Muscle layer of duodenum (tissue), 2 donors: ENCODE results near the gene STAB2.

Experiments used
- H3K27ac ChIP-seq: one replicate; pipeline ENCODE4 v1.7.0; 2013; ENCODE audit warnings: mild to moderate bottlenecking, low read length
- H3K27me3 ChIP-seq: one replicate; pipeline ENCODE4 v1.7.0; 2013; ENCODE audit warnings: low read depth, mild to moderate bottlenecking, control low read depth, low read length
- H3K36me3 ChIP-seq, 2 donors: one replicate each; pipeline ENCODE4 v1.7.0; 2013; ENCODE audit warnings: low read length in 2 of 2, control low read depth in 1 of 2, mild to moderate bottlenecking in 1 of 2; ENCODE audit not compliant: insufficient read depth in 2 of 2, control insufficient read depth in 1 of 2
- H3K4me1 ChIP-seq, 2 donors: one replicate each; pipeline ENCODE4 v1.7.0; 2013; ENCODE audit warnings: low read length in 2 of 2, mild to moderate bottlenecking in 2 of 2, control low read depth in 1 of 2, moderate library complexity in 1 of 2; ENCODE audit not compliant: insufficient read depth in 2 of 2, control insufficient read depth in 1 of 2
- H3K4me3 ChIP-seq, 2 donors: one replicate each; pipeline ENCODE4 v1.7.0; 2013; ENCODE audit warnings: low read length in 2 of 2, low read depth in 1 of 2, mild to moderate bottlenecking in 1 of 2
- H3K9me3 ChIP-seq, 2 donors: one replicate each; pipeline ENCODE4 v1.7.0; 2013; ENCODE audit warnings: low read length in 2 of 2, control low read depth in 1 of 2, mild to moderate bottlenecking in 1 of 2; ENCODE audit not compliant: control insufficient read depth in 1 of 2
- donor health status: healthy.

The STAB2 gene

DNA sequence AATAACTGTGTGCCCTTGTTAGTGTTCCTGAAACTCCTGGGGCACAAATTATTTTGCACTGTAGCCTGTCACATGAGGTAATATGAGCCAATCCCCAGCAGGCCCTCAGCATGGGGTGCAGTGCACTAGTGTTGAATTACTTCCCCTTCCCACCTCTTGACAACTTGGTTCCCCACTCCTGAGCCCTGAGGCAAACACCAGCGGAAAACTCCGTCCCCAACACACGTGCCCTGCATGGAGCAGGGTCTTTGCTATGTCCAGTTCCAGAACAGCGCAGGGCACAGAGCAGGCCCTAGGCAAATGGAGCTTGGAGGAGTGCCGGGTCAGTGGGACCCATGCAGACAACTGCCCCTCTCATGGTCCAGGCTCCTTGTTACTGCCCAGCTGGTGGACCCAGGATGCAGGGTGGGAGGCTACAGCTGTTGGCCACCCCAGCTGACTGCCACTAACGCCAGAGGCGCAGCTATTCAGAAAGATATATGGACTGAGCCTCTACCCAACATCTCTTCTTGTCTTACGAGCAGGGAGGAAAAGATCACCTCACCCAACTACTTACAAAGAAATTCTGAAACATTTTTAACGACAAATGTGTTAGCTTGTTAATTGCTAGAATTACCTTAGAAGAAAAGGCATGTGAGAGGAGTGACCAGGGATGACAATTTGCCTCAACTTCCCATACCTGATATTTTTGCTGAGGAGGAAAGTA is 182.3 kb downstream of the STAB2 start:
- Histone ChIP-seq H3K9me3 (no peaks in the 10 kb centered on the region), H3K36me3 (peaks cover 0 to 29% of the 10 kb centered on the region in 2 donors), H3K4me3 (no peak overlapping the region), H3K27me3 (no peaks in the 10 kb centered on the region), H3K4me1 (peaks cover 0 to 15% of the 10 kb centered on the region in 2 donors), H3K27ac (no peak overlapping the region)

- H3K9me3 ChIP-seq: no peaks in the 10 kb centered on the region
- H3K4me3 ChIP-seq: no peak overlapping the region
- no peak overlapping the region for H3K27ac ChIP-seq
- no peaks in the 10 kb centered on the region for H3K27me3 ChIP-seq
- H3K4me1 ChIP-seq: peaks cover 0 to 15% of the 10 kb centered on the region in 2 donors
- H3K36me3 ChIP-seq: peaks cover 0 to 23% of the 10 kb centered on the region in 2 donors
These were observed 184.4 kb downstream of the STAB2 start for GRCh38 chr12:103771466-103771865.

- Histone ChIP-seq H3K27ac (no peak overlapping the region), H3K4me3 (no peak overlapping the region)
These were observed 185.5 kb downstream of the STAB2 start for GRCh38 chr12:103772367-103773108.

GRCh38 chr12:103773109-103773910 is 186.2 kb downstream of the STAB2 start:
- Histone ChIP-seq H3K27me3 (no peaks in the 10 kb centered on the region), H3K4me1 (peaks cover 0 to 15% of the 10 kb centered on the region in 2 donors), H3K9me3 (no peaks in the 10 kb centered on the region), H3K27ac (no peak overlapping the region), H3K4me3 (no peak overlapping the region), H3K36me3 (peaks cover 9 to 37% of the 10 kb centered on the region in 2 donors)

More at GRCh38 chr12:103772367-103773108, 185.5 kb downstream of the STAB2 start:
- Histone ChIP-seq H3K36me3 (peaks cover 9 to 32% of the 10 kb centered on the region in 2 donors), H3K27me3 (no peaks in the 10 kb centered on the region), H3K4me1 (peaks cover 0 to 15% of the 10 kb centered on the region in 2 donors), H3K9me3 (no peaks in the 10 kb centered on the region)

- Histone ChIP-seq H3K4me1 (peaks cover 0 to 15% of the 10 kb centered on the region in 2 donors), H3K27ac (no peak overlapping the region), H3K4me3 (no peak overlapping the region), H3K27me3 (no peaks in the 10 kb centered on the region), H3K36me3 (peaks cover 14 to 36% of the 10 kb centered on the region in 2 donors), H3K9me3 (no peaks in the 10 kb centered on the region)
These were observed 188.0 kb downstream of the STAB2 start for GRCh38 chr12:103774977-103775560.

- Histone ChIP-seq H3K36me3 (peaks cover 20 to 53% of the 10 kb centered on the region in 2 donors), H3K4me1 (no peaks in the 10 kb centered on the region), H3K4me3 (no peak overlapping the region), H3K27me3 (no peaks in the 10 kb centered on the region), H3K27ac (no peak overlapping the region), H3K9me3 (no peaks in the 10 kb centered on the region)
These were observed 191.7 kb downstream of the STAB2 start for GRCh38 chr12:103778781-103779180.

DNA sequence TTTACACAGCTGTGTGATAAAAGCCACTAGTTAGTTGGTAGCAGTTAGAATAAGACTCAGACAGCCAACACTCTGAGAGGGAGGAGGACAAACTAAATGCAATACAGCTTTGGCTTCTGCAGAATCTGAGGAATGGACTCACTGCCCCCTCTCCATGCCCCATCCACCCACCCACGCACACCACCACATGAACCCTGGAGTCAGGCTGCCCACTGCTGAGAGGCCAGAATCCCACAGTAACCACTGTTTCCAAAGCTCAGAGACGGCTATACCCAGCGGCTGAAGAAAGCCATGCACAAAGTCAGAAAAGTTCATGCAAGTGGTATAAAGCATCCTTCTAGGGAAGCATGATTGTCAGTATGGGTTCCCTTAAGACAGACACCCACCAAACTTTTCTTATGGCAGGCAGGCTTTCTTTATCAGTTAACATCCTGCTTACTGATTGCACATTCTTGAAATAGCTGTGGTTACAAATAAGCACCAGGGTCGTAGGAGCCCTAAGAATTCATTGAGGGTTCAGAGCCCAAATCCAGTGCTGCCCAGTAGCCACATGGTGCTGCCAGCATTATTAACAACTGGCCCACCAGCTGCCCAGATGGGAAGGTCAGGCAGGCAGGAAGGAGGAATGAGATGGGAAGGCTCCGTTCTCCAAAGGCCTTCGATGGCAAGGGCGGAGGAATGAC is 192.5 kb downstream of the STAB2 start:
- H3K4me1 ChIP-seq: no peaks in the 10 kb centered on the region
- no peaks in the 10 kb centered on the region for H3K27me3 ChIP-seq
- no peak overlapping the region for H3K4me3 ChIP-seq
- H3K27ac ChIP-seq: no peak overlapping the region
- H3K9me3 ChIP-seq: no peaks in the 10 kb centered on the region
- peaks cover 20 to 61% of the 10 kb centered on the region in 2 donors for H3K36me3 ChIP-seq

DNA sequence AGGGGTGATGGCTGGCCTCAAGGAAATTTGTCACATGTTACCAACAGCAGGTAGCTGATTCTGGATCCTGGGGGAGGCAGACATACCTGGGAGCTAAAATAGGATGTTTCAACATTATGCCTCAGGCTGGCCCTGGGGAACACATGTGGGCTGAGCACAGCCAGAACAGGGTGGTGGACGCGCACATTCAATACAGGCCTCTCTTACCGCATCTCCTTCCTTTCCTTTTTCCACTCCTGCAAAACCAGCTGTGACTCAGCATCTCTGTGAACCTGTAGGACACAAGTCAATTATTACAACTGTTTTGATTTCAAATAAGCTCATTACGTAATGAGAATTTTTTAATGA is 193.0 kb downstream of the STAB2 start:
- H3K4me1 ChIP-seq: no peaks in the 10 kb centered on the region
- H3K9me3 ChIP-seq: no peaks in the 10 kb centered on the region
- H3K4me3 ChIP-seq: no peak overlapping the region
- H3K27me3 ChIP-seq: no peaks in the 10 kb centered on the region
- no peak overlapping the region for H3K27ac ChIP-seq
- H3K36me3 ChIP-seq: peaks cover 22 to 66% of the 10 kb centered on the region in 2 donors

DNA sequence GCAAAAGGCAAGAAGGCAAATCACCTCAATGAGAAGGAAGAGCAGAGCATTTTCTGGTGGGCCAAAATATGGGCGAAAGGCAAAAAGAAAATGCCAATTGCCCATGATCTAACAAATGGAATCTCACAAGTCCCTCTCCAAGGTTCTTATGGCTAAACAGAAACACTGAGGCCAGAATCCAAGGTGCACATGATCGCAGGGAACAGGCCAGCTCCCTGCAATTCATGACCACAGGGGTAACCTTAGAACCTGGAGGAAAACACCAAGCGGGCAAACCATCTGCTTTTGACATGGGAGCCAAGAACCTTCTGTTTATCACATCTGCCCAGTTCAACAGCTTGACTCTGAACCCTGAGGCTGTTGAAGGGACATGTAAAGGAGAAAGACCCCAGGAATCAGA is 193.9 kb downstream of the STAB2 start:
- H3K36me3 ChIP-seq: peaks cover 25 to 65% of the 10 kb centered on the region in 2 donors
- no peak overlapping the region for H3K27ac ChIP-seq
- no peaks in the 10 kb centered on the region for H3K4me1 ChIP-seq

GRCh38 chr12:103782399-103782798 is 195.3 kb downstream of the STAB2 start:
- Histone ChIP-seq H3K36me3 (peaks cover 21 to 51% of the 10 kb centered on the region in 2 donors), H3K27ac (no peak overlapping the region), H3K27me3 (no peaks in the 10 kb centered on the region), H3K9me3 (no peaks in the 10 kb centered on the region), H3K4me1 (no peaks in the 10 kb centered on the region), H3K4me3 (no peak overlapping the region)

More for the DNA sequence above, 193.9 kb downstream of the STAB2 start:
- no peaks in the 10 kb centered on the region for H3K9me3 ChIP-seq
- no peaks in the 10 kb centered on the region for H3K27me3 ChIP-seq
- H3K4me3 ChIP-seq: no peak overlapping the region
